ENCODE data around the gene INF2.

DNA sequence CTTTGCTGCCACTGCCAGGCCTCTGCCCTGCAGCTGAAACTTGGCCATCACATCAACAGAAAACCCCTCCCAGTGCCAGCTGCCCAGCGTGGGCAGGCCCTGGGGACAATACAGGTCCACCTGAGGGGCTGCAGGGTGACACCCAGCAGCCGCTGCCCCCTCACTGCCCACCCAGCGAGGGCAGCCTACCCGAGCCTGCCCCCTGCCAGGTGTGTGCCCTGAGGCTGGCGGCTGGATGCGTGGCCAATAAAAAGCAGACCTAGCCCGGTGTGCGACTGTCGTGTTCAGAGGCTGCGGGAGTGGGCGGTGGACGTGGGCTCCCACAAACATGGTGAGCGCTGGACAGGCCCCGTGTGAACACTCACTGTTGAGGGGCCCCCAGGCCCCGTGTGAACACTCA lies 29.9 kb downstream of the INF2 start:
- TF ChIP-seq, protein P1, sequence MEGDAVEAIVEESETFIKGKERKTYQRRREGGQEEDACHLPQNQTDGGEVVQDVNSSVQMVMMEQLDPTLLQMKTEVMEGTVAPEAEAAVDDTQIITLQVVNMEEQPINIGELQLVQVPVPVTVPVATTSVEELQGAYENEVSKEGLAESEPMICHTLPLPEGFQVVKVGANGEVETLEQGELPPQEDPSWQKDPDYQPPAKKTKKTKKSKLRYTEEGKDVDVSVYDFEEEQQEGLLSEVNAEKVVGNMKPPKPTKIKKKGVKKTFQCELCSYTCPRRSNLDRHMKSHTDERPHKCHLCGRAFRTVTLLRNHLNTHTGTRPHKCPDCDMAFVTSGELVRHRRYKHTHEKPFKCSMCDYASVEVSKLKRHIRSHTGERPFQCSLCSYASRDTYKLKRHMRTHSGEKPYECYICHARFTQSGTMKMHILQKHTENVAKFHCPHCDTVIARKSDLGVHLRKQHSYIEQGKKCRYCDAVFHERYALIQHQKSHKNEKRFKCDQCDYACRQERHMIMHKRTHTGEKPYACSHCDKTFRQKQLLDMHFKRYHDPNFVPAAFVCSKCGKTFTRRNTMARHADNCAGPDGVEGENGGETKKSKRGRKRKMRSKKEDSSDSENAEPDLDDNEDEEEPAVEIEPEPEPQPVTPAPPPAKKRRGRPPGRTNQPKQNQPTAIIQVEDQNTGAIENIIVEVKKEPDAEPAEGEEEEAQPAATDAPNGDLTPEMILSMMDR (IDR thresholded peaks at IDR 0.05), result no peak
- no peak for TF ChIP-seq POLR2A (IDR thresholded peaks at IDR 0.05)

Measured in esophagus squamous epithelium (tissue), 4 donors.